ENCODE results near the gene IL16.
A peak's percentile ranks its signal among the peaks of the same experiment; 100 is the strongest.

IL16 gene

GRCh38 chr15:81223346-81223971 is 26.8 kb downstream of the IL16 start:
- DNase-seq (ENCODE audit: low read depth), result no peak
- no peak for TF ChIP-seq CTCF (conservative IDR thresholded peaks at IDR 0.05; ENCODE audit: control insufficient read depth, insufficient read depth, low read depth, low read length)
- no peak overlapping the region for H3K4me3 ChIP-seq (ENCODE audit: control insufficient read depth, low read depth, low read length)

- TF ChIP-seq CTCF (conservative IDR thresholded peaks at IDR 0.05; ENCODE audit: control insufficient read depth, insufficient read depth, low read depth, low read length), result no peak
- H3K4me3 ChIP-seq (ENCODE audit: control insufficient read depth, low read depth, low read length), result no peak overlapping the region
- DNase-seq (ENCODE audit: low read depth), result no peak
Measured at GRCh38 chr15:81224232-81224631, 27.6 kb downstream of the IL16 start.

GRCh38 chr15:81225161-81225671 is 28.5 kb downstream of the IL16 start:
- DNase-seq (ENCODE audit: low read depth), result peak; percentile 47
- no peak overlapping the region for H3K4me3 ChIP-seq (ENCODE audit: control insufficient read depth, low read depth, low read length)
- no peak for TF ChIP-seq CTCF (conservative IDR thresholded peaks at IDR 0.05; ENCODE audit: control insufficient read depth, insufficient read depth, low read depth, low read length)

- TF ChIP-seq CTCF (conservative IDR thresholded peaks at IDR 0.05; ENCODE audit: control insufficient read depth, insufficient read depth, low read depth, low read length), result no peak
- no peak overlapping the region for H3K4me3 ChIP-seq (ENCODE audit: control insufficient read depth, low read depth, low read length)
- DNase-seq (ENCODE audit: low read depth), result no peak
Measured at GRCh38 chr15:81227716-81228115, 31.0 kb downstream of the IL16 start.

- TF ChIP-seq CTCF (conservative IDR thresholded peaks at IDR 0.05; ENCODE audit: control insufficient read depth, insufficient read depth, low read depth, low read length), result no peak
- peak; percentile 50 for DNase-seq (ENCODE audit: low read depth)
- H3K4me3 ChIP-seq (ENCODE audit: control insufficient read depth, low read depth, low read length), result no peak overlapping the region
Measured at GRCh38 chr15:81229586-81229985, 32.9 kb downstream of the IL16 start.

- no peak for TF ChIP-seq CTCF (conservative IDR thresholded peaks at IDR 0.05; ENCODE audit: control insufficient read depth, insufficient read depth, low read depth, low read length)
- DNase-seq (ENCODE audit: low read depth), result no peak
- no peak overlapping the region for H3K4me3 ChIP-seq (ENCODE audit: control insufficient read depth, low read depth, low read length)
Measured at GRCh38 chr15:81235276-81236123, 38.8 kb downstream of the IL16 start.

All from fibroblast of mammary gland (primary cell).